ENCODE measurements around the gene AGBL1.

Gene AGBL1

DNA sequence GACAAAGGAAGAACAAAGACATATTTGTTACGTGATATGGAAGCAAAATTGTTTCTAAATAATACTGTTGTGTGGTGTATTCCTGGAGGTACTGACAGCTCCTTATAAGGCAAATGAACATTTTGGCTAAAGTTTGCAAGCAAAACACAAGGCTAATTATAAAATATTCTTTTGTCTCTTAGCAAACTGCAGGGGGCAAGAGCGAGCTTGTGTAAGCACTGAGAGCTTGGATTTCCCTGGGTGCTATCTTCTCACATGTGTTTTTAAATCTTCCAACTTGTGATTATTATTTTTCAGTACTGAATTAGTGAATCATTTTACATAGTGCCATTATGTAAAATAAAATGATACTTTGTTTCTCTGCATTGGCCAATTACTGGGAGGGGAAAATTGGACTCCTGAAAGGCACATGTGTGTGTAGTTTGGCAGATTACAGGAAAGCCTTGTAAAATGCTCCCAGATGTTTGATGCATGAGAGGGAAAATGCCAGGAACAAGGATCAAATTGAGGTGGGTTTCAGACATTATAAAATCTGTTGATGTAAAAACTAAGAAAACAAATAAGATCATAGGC lies 611.5 kb downstream of the AGBL1 start:
- DNase-seq (ENCODE audit: low read depth in 1 of 2, low spot score in 1 of 2) = no peak

DNA sequence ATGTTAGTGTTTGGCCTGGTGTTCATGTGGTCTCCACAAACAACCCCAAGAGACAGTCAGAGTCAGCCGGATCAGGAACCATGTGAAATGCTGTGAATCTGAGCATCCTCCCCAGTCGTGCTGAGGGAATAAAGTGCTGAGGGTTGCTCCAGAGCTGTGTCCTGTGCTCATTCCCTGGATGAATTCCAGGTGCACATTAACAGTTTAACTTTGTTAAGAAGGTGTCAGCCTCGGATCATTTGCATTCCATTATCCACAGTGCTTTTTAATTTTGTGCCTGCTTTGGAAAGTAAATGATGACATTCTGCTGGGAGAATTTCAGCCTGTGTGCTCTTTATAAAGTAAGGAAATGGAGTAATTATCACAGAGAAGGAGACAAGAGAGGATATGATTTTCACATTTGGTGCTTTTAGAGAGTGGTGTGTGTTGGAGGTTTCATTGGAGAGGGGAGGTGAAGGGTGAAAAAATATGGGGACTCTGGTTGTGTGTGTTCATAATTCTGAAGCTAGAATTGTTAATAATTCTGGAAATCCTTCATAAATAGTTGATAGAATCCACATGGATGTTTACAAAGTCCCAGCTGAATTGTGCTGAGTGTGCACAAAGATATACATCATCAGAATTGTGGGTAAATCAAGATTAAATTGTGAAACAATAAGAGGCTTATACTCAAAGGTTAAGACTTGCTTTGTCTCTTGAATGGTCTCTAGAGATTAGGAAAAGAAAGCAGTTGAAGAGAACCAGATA lies 621.4 kb downstream of the AGBL1 start:
- DNase-seq (ENCODE audit: low read depth in 1 of 2, low spot score in 1 of 2) = no peak

DNA sequence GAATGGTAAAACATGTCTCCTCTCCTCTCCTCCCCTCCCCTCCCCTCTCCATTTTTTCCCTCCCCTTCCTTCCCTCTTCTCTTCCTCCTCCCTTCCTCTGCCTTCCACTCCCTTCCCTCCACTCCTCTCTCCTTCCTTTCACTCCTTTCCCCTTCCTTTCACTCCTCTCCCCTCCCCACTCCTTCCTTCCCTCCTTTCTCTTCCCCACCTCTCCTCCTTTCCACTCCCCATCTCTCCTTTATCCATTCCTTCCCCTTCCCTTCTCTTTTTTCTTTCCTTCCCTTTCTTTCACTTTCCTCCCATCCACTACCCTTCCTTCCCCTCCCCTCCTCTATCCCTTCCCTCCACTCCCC lies 621.9 kb downstream of the AGBL1 start:
- no peak for DNase-seq (ENCODE audit: low read depth in 1 of 2, low spot score in 1 of 2)

DNA sequence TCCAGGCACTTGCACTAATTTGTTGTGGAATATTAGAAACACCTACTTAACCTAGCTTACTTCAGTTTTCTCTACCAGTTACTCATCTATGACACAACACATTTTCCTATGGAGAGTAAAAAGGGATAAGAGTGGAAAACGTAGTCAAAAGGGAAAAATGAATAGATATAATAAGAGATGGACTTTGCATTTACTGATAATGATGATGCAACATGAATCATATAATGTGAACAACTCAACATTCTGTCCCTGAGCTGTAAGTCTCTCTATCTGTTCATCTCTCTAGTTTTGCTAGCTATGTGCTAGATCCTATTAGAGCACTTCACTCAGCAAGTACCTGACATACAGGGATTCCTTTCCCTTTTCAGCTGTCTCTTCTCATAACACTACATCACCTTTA lies 627.1 kb downstream of the AGBL1 start:
- no peak for DNase-seq (ENCODE audit: low read depth in 1 of 2, low spot score in 1 of 2)

DNA sequence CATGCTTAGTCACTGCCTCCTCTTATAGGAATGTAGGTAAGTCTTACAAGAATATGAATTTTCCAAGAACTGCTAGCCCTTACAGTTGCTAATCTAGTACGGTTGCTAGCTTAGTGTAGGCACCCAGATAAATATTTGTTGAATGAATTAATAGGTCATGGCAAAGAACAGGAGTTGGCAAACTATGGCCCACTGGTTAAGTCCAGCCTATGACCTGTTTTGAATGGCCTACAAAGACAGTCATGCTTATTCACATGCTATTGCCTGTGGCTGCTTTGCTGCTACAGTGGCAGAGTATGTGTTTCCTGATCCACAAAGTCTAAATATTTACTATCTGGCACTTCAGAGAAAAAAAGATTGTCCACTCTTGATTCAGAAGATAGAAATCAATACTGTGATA lies 631.8 kb downstream of the AGBL1 start:
- no peak for DNase-seq (ENCODE audit: low read depth in 1 of 2, low spot score in 1 of 2)

DNA sequence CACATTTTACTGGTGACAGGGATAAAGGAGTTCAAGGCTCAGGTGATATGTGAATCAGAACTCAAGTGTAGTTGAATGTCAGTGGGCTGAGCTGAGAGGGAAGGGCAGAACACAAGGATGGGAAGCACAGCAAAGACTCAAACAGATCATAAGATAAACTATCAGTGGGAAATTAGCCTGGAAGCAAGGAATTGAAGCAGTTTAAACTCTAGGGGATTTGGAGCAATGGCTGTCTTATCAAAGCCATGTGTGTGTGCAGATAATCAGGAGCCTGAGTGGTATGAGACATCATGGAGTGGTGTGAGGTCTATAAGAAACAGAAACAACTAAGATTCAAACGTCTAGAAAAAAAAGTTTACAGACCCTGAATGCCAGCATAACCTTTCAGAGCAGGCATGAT lies 634.6 kb downstream of the AGBL1 start:
- no peak for DNase-seq (ENCODE audit: low read depth in 1 of 2, low spot score in 1 of 2)

DNA sequence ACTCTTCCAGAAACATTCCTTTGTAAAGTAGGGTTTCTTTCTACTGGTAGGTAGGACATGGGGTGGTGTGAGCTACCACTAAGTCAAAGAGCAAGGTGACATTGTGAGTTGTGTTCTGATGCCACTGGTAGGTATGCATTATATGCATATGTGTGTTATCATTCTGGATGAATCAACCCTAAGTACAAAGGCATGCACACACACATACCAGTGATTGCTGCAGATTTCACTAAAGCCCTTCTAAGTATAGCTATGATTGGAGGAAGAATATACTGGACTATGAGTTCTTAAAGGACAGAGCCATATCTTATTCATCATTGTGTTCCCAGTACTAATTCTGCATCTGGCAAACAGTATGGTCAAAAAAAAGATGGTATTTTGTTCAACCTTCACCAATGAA lies 646.0 kb downstream of the AGBL1 start:
- DNase-seq (ENCODE audit: low read depth in 1 of 2, low spot score in 1 of 2) = no peak

DNA sequence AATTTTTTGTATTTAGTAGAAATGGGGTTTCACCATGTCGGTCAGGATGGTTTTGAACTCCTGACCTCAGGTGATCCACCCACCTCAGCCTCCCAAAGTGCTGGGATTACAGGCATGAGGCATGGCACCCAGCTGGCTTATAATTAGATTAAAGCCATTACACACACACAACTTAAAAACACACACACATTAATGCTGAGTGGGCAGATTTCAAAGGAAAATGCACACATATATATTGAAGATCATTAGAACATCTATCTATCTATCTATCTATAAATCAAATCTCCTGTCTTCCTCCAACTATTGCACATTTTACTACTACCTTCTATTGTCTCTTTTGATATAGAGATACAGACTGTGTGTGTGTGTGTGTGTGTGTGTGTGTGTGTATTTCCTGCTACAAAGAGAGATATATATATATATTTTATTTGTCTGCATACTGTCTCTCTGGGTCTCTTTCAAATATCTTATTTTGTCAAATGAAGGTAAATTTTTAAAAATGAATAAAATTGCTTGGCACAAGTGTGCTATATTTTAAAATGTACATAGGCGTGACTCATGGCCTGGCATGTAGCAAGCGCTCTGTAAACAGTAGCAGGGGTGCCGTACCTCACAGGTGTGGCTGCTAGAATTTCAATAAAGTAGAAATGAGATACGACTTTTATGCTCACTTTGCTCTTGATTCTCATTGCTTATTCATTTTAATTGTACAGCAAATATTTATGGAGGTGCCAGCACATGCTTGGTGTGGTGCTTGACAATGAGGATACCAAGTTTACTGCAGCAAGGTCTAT lies 655.8 kb downstream of the AGBL1 start:
- no peak for DNase-seq (ENCODE audit: low read depth in 1 of 2, low spot score in 1 of 2)

DNA sequence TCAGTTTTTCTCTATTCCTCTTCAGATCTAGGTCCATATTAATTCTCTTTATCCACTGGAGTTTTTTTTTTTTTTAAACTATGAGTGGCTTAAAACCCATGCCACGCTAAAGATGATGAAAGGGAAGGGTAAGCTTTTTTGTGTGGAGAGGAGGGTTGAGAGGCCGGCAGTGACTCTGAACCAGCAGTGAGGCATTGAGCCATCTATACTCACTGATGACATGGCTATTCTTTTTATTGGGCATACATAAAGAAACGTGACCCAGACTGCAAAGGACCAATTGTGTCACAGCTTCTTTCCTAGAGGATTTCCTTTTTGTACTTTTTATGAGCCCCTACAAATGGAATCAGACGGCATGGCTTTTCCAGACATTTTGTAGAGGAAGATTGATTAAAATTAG lies 662.2 kb downstream of the AGBL1 start:
- DNase-seq (ENCODE audit: low read depth in 1 of 2, low spot score in 1 of 2) = no peak

DNA sequence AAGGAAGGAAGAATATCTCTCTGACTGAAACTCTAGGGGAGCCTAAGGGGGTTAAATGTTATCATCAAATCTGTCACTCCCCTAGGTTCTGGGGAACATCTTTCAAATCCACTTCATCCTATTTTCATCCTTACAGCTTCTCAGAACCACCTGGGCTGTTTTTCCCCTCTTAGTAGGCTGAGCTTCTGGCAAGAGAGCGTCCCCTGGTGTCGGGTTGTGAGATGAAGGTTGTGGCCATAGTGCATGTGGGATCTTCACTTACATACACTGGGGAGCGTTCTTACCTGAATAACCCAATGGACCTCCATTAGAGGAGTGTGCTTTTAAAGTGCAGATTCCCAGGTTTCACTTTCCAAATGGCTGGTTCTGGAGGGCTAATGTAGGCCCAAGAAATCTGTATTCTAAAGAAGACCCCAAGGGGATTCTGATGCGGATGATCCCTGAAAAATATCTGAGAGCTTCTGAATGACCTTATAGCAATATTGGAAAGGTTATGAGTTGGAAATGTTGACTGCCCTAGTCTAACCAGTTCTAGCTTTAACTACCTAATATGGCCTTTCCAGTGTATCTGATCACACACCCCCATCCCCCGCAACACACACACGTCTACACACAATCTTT lies 663.7 kb downstream of the AGBL1 start:
- DNase-seq (ENCODE audit: low read depth in 1 of 2, low spot score in 1 of 2) = peak; percentile 24 to 55

DNA sequence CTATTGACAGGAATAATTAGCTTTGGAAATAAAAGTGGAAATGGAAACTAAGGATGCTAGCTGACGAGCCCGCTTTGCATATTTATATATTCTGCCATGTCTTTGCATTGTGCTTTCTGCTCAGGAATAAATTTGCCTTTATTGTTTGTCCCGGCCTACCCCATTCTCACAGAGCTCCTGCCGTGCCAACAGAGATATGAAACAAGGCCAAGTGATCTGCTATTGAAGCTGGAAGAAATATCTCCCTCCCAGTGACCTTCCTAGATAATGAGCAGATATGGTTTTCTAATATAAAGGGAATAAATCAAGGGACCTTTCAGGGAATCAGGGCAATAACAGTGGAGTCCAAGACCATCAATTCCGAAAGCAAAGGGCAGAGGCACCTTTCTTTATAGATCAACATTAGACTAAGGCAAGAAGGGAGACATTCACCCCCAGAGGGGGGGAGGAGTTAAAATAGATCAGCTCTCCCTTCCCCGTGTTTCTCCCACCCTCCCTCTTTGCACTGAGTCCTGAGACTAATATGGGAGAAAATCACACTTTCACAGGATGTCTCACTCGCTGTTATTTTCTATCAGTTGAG lies 664.6 kb downstream of the AGBL1 start:
- DNase-seq (ENCODE audit: low read depth in 1 of 2, low spot score in 1 of 2) = no peak

DNA sequence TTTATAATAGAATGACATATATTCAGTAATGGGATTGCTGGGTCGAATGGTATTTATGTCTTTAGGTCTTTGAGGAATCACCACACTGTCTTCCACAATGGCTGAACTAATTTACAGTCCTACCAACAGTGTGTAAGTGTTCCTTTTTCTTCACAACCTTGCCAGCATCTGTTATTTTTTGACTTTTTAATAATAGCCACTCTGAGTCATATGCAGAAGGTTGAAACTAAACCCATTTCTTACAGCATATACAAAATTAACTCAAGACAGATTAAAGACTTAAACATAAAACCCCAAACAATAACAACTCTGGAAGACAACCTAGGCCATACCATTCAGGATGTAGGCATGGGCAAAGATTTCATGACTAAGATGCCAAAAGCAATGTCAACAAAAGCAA lies 671.4 kb downstream of the AGBL1 start:
- no peak for DNase-seq (ENCODE audit: low read depth in 1 of 2, low spot score in 1 of 2)

DNA sequence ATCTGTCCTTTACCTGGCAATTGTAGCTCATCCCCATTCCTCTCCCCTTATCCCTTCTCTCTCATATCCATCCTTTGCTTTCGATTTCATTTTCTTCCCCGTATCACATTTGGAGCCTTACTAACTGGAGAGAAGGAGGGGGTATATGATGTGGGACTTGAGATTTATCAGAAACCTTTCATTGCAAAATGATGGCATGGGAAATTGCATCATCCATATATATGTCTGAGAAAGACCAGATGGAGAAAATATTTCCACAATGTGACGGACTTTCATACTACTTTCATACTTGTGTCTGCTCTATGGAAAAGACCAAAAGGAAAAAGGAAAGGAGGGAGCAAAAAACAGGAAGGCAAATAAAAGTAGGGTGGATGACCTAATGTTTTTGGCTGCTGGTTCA lies 675.2 kb downstream of the AGBL1 start:
- DNase-seq (ENCODE audit: low read depth in 1 of 2, low spot score in 1 of 2) = no peak

DNA sequence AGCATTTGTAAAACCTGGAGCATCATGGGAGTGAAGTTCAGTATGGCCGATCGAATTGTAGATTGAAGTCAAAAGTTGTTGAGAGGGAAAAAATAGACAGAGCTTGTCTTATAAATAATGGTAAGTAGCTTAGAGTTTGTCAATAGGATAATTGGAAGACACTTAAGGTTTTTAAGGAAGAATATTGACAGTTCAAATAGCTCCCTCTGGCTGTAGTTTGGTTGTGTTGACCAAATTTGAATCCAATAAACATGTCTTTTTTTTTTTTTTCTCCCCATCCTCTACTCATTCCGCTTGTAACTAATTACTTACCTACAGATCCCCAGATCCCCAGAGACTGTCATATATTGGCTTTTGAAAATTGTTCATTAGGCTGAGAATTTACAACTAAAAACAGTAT lies 677.0 kb downstream of the AGBL1 start:
- no peak for DNase-seq (ENCODE audit: low read depth in 1 of 2, low spot score in 1 of 2)

DNA sequence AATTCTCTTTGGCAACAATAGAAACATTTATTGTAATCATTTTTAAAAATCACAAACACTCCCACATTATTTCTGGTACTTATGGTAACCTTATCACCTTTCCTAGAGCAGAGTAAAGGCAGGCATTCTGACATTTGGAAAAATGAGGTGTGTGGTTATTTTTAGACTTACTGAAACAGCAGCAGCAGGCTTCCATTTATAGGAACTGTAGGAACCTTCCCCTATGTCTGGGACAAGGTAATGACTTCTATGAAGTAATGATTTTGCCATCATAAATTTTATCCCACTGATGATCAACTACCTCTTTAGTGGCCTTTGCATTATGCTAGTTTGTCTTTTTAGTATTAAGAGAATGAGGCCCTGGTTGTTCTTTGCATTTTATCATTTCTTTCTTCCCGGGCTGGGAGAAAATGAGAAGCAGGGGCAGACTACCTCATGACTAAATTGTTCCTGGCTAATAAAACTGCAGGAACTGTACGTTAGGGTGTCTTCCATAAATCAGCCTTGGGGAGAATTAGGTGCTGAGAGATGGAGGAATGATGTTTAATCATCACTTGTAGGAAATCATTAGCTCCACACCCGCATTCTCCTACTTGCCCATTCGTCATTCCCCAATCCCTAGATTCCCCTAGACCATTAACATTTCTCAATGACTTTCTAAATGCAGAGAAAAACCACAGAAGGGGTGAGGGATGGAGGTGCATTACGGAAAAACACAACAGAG lies 680.3 kb downstream of the AGBL1 start:
- DNase-seq (ENCODE audit: low read depth in 1 of 2, low spot score in 1 of 2) = no peak

DNA sequence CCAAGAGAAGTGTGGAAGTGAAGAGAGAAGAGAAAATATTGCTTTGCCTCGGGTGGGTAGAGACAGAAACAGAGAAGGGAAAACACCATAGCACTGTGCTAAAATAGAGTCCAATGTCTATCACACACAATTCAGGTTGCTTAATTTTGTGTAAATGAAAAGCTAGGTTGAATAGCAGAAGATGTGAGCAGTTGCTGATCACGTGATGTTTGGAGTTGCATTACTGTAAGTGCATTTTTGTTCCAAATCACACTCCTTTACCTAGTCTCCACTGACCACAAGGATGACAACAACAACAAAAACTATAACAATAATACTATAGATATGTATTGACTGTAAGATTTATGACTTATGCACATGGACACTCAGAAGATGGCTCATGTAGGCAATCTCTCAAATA lies 683.2 kb downstream of the AGBL1 start:
- no peak for DNase-seq (ENCODE audit: low read depth in 1 of 2, low spot score in 1 of 2)

DNA sequence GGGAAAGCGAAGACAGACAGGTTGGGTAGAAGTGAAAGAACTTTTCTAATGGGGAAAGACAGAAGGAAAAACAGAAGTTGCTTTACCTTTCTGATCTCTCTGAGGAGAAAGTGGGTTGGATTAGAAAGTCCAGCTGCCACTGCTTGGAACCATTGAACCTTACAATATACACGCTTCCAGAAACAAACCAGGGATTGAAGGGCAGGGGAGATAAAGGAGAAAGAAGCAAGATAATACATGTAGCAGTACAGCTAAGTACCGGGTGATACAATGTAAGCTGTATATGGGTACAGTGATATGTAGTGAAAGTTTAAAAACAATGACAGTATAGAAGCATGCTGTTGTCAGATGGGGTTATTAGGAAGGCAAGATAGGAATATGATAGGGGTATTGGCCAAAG lies 684.4 kb downstream of the AGBL1 start:
- DNase-seq (ENCODE audit: low read depth in 1 of 2, low spot score in 1 of 2) = no peak

DNA sequence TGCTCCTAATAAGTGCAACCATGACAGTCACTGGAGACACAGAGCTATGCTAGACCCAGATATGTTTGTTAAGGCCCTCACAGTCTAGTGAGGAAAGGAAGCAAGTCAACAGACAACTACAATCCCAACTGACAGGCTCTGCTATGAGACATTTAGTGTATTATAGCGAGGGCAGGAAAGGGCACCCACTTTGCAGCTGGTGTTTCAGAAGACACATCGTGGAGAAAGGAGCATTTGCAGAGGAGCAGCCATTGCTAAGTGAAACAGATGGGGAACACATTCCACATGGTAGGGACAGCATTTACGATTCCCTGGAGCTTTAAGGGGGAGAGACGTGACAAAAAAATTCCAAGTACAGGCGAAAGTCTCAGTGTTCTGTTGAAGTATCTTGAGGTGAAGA lies 685.6 kb downstream of the AGBL1 start:
- DNase-seq (ENCODE audit: low read depth in 1 of 2, low spot score in 1 of 2) = no peak

DNA sequence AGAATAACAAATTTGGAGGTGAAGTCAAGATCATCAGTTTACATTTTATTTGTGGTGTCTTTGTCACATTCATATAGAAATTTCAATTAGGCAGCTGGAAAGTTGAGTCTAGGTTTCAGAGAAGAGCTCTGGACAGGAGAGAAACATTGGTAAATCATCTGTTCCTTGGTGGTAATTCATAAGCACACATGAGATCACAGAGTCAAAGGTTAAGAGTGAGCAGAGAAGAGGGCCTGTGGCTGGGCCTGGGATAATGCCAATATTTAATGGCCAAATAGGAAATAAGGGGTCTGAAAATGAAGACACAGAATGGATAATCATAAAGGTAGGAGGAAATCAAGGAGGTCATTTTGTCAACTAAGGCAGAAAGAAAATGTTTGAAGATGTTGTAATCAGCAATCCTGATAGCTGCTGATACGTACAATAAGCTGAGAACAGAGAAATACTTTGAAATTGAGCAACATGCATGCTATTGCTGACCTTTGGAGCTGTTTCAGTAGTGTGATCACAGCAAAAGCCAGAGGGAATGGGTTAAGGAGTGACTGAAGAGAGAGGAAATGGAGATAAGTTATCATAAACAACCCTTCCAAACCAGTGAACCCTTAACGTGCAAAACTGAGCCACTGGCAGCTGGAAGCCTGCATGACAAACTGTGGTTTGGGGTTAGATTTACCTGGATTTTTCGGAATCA lies 692.8 kb downstream of the AGBL1 start:
- no peak for DNase-seq (ENCODE audit: low read depth in 1 of 2, low spot score in 1 of 2)

DNA sequence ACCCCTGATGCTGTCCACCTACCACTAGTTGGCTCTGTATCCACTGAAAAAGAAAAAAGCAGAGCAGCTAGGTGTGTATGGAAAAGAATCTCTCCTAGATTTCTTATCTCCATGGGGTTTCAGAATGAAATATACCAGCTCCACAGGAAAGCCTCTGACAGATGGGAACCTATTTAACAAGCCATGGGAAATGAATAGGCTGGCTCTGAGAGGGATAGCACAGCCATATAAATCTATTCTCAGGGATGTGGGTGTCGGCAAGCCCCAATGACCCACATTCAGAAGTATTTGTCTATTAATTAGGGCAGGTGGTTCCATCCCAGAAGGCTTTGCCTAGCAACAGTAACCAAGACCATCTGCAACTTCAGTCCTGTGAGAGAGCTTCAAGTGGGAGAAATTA lies 694.1 kb downstream of the AGBL1 start:
- no peak for DNase-seq (ENCODE audit: low read depth in 1 of 2, low spot score in 1 of 2)

DNA sequence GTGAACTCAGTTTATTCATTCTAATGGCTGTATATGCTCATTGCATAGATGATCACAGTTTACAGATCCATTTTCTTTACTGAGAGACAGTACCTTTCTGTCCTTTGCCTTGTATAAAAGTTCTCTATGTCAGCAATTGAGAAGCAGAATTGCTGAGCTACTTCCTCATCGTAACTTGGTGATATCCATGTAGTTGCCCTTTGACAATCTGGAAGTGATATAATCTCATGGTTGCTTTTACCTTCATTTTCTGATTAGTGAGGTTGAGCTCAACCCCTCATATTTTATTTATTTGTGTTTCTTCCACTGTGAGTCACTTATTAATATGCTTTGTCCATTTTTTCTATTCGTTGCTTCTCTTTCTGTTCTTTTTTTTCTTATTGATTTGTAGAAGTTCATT lies 696.5 kb downstream of the AGBL1 start:
- no peak for DNase-seq (ENCODE audit: low read depth in 1 of 2, low spot score in 1 of 2)
